GM23248 (cell line): ENCODE data around the gene KLHL6.

ENCODE experiments used
- EZH2 ChIP-seq: fragments of 200-600 bp; sonication (generic); IDR thresholded peaks from 2 replicates; pipeline ENCODE4 v1.6.1; 2018; ENCODE audit warnings: antibody characterized with exemption, mild to moderate bottlenecking; ENCODE audit not compliant: insufficient read depth, poor library complexity, severe bottlenecking
- EZH2phosphoT487 ChIP-seq: fragments of 200-600 bp; sonication (generic); IDR thresholded peaks from 2 replicates; pipeline ENCODE4 v1.6.1; 2018; ENCODE audit warnings: antibody characterized with exemption, moderate library complexity, mild to moderate bottlenecking, low read depth; ENCODE audit not compliant: insufficient read depth

- no peak for TF ChIP-seq EZH2
- TF ChIP-seq EZH2phosphoT487, result no peak
Measured at GRCh38 chr3:183590442-183590841, 34.9 kb upstream of the KLHL6 start.
